T47D (cell line): Measurements from ENCODE around the gene KNL1.
"Not testable (repeated sequence)": the region's sequence is repeated elsewhere in the genome, so short reads cannot be mapped to it uniquely, and the experiment has no call there.

Experiments used
- DNase-seq, 2 experiments: peaks; one replicate each; pipeline versions ENCODE4 v3.0.0 to v3.0.0-alpha.2; 2011 to 2012; ENCODE audit warnings: low read depth in 1 of 2, low spot score in 1 of 2
- JUND ChIP-seq: IDR thresholded peaks from 2 replicates; pipeline ENCODE4 v1.6.1; 2012; ENCODE audit warnings: low read depth
- in situ Hi-C: cut with HindIII; loops from 2 replicates; pipeline ENCODE4 v1.10.0; 2016; ENCODE audit warnings: low sequenced_read_pairs, low pct_unique_long_range_greater_than_20kb

Gene KNL1

GRCh38 chr15:40639677-40640076, 45.6 kb downstream of the KNL1 start:
- TF ChIP-seq JUND: no peak
- DNase-seq: no peak
- in situ Hi-C loops: no loop called here

- in situ Hi-C loops: no loop called here
- DNase-seq: no peak
- no peak for TF ChIP-seq JUND
Observed at GRCh38 chr15:40647523-40647922, 53.5 kb downstream of the KNL1 start.

GRCh38 chr15:40650479-40650878, 56.4 kb downstream of the KNL1 start:
- TF ChIP-seq JUND: no peak
- no peak for DNase-seq
- in situ Hi-C loops: no loop called here

GRCh38 chr15:40660686-40661085, 66.6 kb downstream of the KNL1 start:
- in situ Hi-C loops: no loop called here
- no peak for TF ChIP-seq JUND
- no peak for DNase-seq

GRCh38 chr15:40664909-40665308, 70.9 kb downstream of the KNL1 start:
- no peak for DNase-seq
- no peak for TF ChIP-seq JUND
- in situ Hi-C loops: no loop called here

- in situ Hi-C loops, DNase-seq: not testable (repeated sequence)
Observed at GRCh38 chr15:40676290-40676689, 82.2 kb downstream of the KNL1 start.

GRCh38 chr15:40676906-40677305, 82.9 kb downstream of the KNL1 start:
- DNase-seq, in situ Hi-C loops: not testable (repeated sequence)

GRCh38 chr15:40680151-40680550, 86.1 kb downstream of the KNL1 start:
- TF ChIP-seq JUND: no peak
- in situ Hi-C loops: no loop called here
- DNase-seq: no peak

- in situ Hi-C loops, DNase-seq: not testable (repeated sequence)
Observed at GRCh38 chr15:40680959-40681358, 86.9 kb downstream of the KNL1 start.

- no peak for TF ChIP-seq JUND
- DNase-seq: no peak
- in situ Hi-C loops: no loop called here
Observed at GRCh38 chr15:40684381-40684780, 90.3 kb downstream of the KNL1 start.

- TF ChIP-seq JUND: no peak
- in situ Hi-C loops: no loop called here
- DNase-seq: no peak
Observed at GRCh38 chr15:40685376-40685775, 91.3 kb downstream of the KNL1 start.

GRCh38 chr15:40688932-40689799, 95.1 kb downstream of the KNL1 start:
- DNase-seq: no peak
- in situ Hi-C loops: no loop called here

GRCh38 chr15:40691737-40692136, 97.7 kb downstream of the KNL1 start:
- in situ Hi-C loops: no loop called here
- TF ChIP-seq JUND: no peak
- no peak for DNase-seq

More at GRCh38 chr15:40688932-40689799, 95.1 kb downstream of the KNL1 start:
- no peak for TF ChIP-seq JUND

- DNase-seq: no peak
- in situ Hi-C loops: no loop called here
- TF ChIP-seq JUND: no peak
Observed at GRCh38 chr15:40693904-40694687, 100.0 kb downstream of the KNL1 start.
